ENCODE measurements around the gene PDXK. TPM values are rescaled to one million over a fixed set of nuclear protein-coding genes. Genes with fewer than 3 reads are reported as not detected.

The PDXK gene
- total and polyA plus RNA-seq, 9 of the 15 experiments (the other 6 are each of a cell fraction or from before 2014, with no cell fraction given): 5.6 to 162 (median 76.5) TPM

DNA sequence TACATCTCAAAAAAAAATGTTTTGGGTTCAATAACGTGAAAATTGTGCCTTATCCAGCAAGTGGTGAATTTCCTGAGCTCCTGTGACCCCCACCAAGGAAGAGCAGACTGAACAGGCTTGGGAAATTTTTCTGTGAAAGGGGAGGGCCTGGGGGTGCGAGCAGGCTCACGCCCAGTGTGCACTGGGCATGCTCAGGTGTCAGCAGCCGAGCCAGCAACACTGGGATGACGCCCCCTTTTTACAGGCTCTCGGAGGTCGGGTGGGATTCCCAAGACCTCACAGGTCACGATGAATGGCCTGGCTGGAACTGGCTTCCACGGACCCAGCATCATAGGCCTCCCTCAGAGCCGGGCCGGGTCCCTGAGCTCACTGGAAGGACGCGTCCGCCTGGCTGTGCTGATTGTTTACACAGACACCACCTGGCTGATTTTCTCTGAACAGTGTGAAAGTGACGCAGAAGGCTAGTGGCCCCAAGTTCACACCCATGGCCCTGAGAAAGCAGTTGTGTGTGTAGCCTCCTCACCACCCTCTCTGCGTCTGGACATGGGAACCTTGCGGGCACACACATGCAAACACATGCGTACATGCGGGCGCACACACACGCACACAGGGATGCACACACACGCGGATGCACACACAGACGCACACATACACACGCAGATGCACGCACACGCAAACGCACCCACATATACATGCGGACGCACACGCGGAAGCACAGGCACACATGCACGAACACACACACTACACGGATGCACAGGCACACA is 48.0 kb downstream of the PDXK start (continued):
- TF ChIP-seq, protein P1, sequence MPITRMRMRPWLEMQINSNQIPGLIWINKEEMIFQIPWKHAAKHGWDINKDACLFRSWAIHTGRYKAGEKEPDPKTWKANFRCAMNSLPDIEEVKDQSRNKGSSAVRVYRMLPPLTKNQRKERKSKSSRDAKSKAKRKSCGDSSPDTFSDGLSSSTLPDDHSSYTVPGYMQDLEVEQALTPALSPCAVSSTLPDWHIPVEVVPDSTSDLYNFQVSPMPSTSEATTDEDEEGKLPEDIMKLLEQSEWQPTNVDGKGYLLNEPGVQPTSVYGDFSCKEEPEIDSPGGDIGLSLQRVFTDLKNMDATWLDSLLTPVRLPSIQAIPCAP (CRISPR knock-in tag; IDR thresholded peaks at IDR 0.05; ENCODE audit: borderline replicate concordance): no peak
- no peak for TF ChIP-seq HMGN3 (IDR thresholded peaks at IDR 0.05; ENCODE audit: borderline replicate concordance, extremely low read depth, insufficient read length, low read depth, low read length)
- TF ChIP-seq, protein P2, sequence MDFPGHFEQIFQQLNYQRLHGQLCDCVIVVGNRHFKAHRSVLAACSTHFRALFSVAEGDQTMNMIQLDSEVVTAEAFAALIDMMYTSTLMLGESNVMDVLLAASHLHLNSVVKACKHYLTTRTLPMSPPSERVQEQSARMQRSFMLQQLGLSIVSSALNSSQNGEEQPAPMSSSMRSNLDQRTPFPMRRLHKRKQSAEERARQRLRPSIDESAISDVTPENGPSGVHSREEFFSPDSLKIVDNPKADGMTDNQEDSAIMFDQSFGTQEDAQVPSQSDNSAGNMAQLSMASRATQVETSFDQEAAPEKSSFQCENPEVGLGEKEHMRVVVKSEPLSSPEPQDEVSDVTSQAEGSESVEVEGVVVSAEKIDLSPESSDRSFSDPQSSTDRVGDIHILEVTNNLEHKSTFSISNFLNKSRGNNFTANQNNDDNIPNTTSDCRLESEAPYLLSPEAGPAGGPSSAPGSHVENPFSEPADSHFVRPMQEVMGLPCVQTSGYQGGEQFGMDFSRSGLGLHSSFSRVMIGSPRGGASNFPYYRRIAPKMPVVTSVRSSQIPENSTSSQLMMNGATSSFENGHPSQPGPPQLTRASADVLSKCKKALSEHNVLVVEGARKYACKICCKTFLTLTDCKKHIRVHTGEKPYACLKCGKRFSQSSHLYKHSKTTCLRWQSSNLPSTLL (IDR thresholded peaks at IDR 0.05): no peak
- TF ChIP-seq MAFG (tag; conservative IDR thresholded peaks at IDR 0.05): no peak
- TF ChIP-seq SMARCA5 (IDR thresholded peaks at IDR 0.05): peak; percentile 29; the same call in 1 of the 2 replicates
- TF ChIP-seq, protein P3, sequence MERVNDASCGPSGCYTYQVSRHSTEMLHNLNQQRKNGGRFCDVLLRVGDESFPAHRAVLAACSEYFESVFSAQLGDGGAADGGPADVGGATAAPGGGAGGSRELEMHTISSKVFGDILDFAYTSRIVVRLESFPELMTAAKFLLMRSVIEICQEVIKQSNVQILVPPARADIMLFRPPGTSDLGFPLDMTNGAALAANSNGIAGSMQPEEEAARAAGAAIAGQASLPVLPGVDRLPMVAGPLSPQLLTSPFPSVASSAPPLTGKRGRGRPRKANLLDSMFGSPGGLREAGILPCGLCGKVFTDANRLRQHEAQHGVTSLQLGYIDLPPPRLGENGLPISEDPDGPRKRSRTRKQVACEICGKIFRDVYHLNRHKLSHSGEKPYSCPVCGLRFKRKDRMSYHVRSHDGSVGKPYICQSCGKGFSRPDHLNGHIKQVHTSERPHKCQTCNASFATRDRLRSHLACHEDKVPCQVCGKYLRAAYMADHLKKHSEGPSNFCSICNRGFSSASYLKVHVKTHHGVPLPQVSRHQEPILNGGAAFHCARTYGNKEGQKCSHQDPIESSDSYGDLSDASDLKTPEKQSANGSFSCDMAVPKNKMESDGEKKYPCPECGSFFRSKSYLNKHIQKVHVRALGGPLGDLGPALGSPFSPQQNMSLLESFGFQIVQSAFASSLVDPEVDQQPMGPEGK (CRISPR knock-in tag; IDR thresholded peaks at IDR 0.05; ENCODE audit: borderline replicate concordance): 0 out of 2 replicates have a peak, but pooled peaks have one; percentile 14
- TF ChIP-seq SMAD1 (IDR thresholded peaks at IDR 0.05; ENCODE audit: low read depth, low read length, partially characterized antibody): no peak
- TF ChIP-seq, protein P4, sequence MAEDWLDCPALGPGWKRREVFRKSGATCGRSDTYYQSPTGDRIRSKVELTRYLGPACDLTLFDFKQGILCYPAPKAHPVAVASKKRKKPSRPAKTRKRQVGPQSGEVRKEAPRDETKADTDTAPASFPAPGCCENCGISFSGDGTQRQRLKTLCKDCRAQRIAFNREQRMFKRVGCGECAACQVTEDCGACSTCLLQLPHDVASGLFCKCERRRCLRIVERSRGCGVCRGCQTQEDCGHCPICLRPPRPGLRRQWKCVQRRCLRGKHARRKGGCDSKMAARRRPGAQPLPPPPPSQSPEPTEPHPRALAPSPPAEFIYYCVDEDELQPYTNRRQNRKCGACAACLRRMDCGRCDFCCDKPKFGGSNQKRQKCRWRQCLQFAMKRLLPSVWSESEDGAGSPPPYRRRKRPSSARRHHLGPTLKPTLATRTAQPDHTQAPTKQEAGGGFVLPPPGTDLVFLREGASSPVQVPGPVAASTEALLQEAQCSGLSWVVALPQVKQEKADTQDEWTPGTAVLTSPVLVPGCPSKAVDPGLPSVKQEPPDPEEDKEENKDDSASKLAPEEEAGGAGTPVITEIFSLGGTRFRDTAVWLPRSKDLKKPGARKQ (CRISPR knock-in tag; IDR thresholded peaks at IDR 0.05): peak; percentile 70; the same call in 1 of the 2 replicates
- no peak for TF ChIP-seq TSC22D4 (tag; IDR thresholded peaks at IDR 0.05)
- TF ChIP-seq, protein P5, sequence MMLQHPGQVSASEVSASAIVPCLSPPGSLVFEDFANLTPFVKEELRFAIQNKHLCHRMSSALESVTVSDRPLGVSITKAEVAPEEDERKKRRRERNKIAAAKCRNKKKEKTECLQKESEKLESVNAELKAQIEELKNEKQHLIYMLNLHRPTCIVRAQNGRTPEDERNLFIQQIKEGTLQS (IDR thresholded peaks at IDR 0.05): no peak
- TF ChIP-seq, protein P5 (CRISPR knock-in tag; conservative IDR thresholded peaks at IDR 0.05): no peak
- no peak for TF ChIP-seq ZNF561 (CRISPR knock-in tag; conservative IDR thresholded peaks at IDR 0.05)
- TF ChIP-seq SAP30 (IDR thresholded peaks at IDR 0.05; ENCODE audit: borderline replicate concordance, insufficient read depth, low read depth, low read length, poor library complexity, severe bottlenecking): no peak
- no peak for TF ChIP-seq KLF13 (tag; IDR thresholded peaks at IDR 0.05; ENCODE audit: borderline replicate concordance, low read depth)

All from K562 (cell line).